Aortic smooth muscle cell (primary cell): ENCODE measurements around the gene CDC42BPB. TPM values are rescaled to one million over a fixed set of nuclear protein-coding genes. Genes with fewer than 3 reads are reported as not detected.

Experiments
- total RNA-seq: library from RNA; depleted of rRNA; stranded (reverse); fragments of >200 nt; gene quantifications from 2 replicates; pipeline ENCODE4 v1.2.3, GENCODE V29; 2014

CDC42BPB gene, protein sequence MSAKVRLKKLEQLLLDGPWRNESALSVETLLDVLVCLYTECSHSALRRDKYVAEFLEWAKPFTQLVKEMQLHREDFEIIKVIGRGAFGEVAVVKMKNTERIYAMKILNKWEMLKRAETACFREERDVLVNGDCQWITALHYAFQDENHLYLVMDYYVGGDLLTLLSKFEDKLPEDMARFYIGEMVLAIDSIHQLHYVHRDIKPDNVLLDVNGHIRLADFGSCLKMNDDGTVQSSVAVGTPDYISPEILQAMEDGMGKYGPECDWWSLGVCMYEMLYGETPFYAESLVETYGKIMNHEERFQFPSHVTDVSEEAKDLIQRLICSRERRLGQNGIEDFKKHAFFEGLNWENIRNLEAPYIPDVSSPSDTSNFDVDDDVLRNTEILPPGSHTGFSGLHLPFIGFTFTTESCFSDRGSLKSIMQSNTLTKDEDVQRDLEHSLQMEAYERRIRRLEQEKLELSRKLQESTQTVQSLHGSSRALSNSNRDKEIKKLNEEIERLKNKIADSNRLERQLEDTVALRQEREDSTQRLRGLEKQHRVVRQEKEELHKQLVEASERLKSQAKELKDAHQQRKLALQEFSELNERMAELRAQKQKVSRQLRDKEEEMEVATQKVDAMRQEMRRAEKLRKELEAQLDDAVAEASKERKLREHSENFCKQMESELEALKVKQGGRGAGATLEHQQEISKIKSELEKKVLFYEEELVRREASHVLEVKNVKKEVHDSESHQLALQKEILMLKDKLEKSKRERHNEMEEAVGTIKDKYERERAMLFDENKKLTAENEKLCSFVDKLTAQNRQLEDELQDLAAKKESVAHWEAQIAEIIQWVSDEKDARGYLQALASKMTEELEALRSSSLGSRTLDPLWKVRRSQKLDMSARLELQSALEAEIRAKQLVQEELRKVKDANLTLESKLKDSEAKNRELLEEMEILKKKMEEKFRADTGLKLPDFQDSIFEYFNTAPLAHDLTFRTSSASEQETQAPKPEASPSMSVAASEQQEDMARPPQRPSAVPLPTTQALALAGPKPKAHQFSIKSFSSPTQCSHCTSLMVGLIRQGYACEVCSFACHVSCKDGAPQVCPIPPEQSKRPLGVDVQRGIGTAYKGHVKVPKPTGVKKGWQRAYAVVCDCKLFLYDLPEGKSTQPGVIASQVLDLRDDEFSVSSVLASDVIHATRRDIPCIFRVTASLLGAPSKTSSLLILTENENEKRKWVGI (N-terminal part only)
- total RNA-seq, result 79.0 and 84.5 TPM in 2 replicates

DNA sequence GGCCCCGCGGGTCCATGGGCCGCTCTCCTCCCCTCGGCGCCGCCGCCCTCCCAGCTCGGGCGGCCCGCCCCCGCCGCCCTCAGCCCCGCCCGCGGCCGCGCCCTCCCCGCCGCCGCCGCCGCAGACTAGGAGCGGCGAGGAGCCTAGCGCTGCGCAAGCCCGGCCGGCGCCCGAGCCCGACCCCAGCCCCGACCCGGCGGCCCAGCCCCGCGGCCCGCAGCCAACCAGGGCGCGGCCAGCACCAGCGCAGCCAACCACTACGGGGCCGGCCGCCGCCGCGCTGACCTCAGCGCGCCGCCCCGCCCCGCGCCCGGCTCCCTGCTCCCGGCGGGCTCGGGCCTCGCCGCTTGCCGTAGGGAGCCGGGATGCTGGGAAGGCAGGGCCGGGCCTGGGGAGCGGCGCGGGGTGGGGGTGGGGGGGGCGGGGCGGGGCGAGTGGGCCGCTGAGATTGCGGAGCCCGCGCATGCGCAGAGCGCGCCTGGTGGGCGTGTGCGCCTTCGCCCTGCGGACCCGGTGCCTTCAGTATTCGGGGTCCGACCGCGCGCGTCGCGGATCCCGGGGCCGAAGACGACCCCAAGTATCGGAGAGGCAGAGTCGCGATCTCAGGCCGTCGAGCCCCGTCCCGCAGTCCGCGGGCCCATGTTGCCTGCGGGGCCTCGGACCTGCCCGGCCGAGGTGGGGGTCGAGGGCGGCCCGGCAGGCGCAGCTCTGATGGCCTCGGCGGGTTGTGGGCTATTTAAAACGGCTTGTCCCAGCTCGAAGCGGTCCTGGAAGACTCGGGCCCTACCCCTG is at the start of gene CDC42BPB:
Gene CDC42BPB (minus strand): TSS at position 178 of the 792 bp plus-strand sequence. CDS start 376 bp downstream, outside the sequence.

DNA sequence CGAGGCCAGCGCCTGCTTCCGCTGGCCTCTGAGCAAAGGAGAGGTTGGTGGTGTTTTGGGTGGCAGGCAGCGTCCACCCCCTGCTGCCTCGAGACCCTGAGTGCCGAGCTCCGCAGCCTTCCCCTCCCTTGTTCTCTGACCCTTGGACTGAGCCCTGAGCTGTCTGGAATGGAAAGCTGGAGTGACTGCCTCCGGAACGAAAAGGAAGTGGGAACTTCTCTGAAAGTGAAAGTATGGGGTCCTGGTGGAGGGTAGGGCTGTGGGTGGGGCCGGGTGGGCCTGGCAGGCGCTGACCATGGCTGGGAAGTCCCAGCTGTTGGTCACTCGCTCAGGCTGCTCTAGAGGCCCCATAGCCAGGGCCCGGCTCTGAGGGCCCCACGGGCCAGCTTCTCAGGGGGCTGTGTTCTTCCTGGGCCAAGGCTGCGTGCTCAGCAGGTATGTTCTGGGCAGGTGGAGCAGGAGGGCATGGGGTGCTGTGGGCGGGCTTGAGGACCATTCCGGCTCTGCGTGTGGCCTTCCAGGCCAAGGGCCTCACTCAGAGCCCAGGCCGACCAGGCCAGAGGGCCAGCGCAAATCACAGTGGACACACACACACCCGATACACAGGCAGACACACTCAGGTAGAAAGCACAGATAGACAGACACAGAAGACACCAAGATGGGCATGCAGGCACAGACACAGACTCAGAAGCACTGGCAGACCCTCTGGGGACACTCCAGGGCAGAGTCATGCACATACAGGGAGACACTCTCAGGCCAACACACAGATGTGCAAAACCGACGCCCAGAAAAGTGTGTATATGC is 37.3 kb upstream of the CDC42BPB start, which contains the start of gene EXOC3L4:
Gene EXOC3L4 (plus strand): TSS at position 320 of the 804 bp plus-strand sequence. CDS start 5,495 bp downstream, outside the sequence.

DNA sequence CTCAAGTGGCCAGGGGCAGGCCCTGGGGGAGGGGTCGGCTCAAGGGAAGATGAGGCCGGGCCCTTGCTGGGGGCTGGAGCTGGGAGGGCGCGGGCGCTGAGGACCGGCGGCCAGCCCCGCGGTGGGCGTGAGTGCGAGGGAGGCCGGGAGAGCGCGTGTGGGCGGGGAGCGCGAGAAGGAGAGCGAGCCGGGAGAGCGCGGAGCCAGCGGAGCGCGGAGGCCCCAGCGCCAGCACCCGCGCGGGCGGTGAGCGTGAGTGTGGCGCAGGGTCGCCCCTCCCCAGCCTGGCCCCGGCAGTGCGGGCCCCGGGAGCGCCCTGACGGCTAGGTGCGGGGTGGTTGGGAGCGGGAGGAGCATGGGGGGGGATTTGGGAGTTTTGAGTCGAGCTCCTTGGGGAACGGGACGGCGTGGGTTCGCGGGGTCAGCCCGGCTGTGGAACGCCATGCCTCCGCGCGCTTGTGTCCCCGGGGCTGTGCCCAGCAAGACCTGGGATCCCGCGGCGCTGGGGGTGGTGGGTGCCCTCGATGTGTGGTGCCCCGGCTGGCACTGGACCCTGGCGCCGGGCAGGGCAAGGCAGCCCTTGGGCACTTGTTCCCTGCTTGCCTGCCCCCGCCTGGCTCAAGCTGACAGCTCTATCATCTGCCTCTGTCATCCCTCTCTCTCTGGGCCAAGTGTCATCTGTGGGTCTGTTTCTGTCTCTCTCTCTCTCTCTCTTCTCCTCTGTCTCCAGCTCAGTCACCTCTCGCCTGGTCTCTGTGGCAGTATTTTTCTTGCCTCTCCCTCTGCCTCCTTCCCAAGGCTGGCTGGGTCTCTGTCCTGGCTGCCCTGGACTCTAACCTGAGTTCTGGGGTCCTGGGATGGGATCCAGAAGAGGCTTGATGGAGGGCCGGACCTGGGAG is 26.9 kb upstream of the CDC42BPB start, which contains the start of gene LBHD2:
Gene LBHD2 (plus strand): TSS at position 190 of the 899 bp plus-strand sequence. CDS start 1,803 bp downstream, outside the sequence.

DNA sequence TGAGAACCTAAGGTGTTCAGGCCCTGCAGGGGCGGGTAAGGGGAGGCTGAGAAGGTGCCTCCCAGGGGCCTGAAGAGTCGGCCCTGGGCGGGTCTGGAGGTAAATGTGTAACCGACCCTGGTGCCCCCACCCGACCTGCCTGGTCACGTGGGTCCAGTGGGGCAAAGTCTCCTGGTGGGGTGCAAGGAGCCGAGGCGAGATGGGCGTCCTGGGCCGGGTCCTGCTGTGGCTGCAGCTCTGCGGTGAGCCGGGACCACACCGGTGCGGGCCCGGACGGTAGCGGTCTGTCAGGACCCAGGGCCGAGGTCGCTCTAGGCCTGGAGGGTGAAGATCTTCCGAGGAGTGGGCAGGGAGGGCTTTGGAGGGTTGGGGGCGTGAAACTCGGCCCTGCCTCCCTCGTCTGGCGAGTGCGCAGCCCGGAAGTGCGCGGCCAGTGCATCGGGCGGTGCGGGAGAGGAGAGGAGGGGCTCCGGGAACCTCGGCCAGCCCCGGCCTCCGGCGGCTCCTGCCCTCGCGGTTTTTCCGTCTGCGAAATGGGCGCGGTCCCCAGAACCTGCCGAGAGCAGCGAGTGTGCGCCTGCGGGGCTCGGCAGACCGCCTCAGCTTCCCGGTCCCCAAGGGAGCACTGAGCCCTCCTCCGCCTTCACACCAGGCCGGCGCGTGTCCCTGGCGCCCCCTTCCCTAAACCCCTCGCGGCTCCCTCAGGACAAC is 134.7 kb downstream of the CDC42BPB start, which contains the start of gene AMN:
Gene AMN (plus strand): TSS at position 174 of the 711 bp plus-strand sequence. CDS start 26 bp downstream, at position 200.

Other genes with a start within 250 kb of the CDC42BPB start
- not detected in 2 replicates for gene AMN, start 134.9 kb downstream of the CDC42BPB start, total RNA-seq
- gene LBHD2, start 26.7 kb upstream of the CDC42BPB start, total RNA-seq, result not detected in 2 replicates
- 0.26 TPM in 1 of 2 replicates, not detected in the other for gene EXOC3L4, start 37.2 kb upstream of the CDC42BPB start, total RNA-seq
- gene TNFAIP2, start 65.9 kb upstream of the CDC42BPB start, total RNA-seq, result 65.9 and 69.1 TPM in 2 replicates